HG02610 (cell line): ENCODE data around the gene PDZRN4.

ENCODE experiments used
- ATAC-seq: cut with Tn5 transposase; IDR thresholded peaks from one replicate; pipeline ENCODE4 v1.9.1; 2021; ENCODE audit warnings: mild to moderate bottlenecking, moderate library complexity; ENCODE audit not compliant: unreplicated experiment

PDZRN4 gene

DNA sequence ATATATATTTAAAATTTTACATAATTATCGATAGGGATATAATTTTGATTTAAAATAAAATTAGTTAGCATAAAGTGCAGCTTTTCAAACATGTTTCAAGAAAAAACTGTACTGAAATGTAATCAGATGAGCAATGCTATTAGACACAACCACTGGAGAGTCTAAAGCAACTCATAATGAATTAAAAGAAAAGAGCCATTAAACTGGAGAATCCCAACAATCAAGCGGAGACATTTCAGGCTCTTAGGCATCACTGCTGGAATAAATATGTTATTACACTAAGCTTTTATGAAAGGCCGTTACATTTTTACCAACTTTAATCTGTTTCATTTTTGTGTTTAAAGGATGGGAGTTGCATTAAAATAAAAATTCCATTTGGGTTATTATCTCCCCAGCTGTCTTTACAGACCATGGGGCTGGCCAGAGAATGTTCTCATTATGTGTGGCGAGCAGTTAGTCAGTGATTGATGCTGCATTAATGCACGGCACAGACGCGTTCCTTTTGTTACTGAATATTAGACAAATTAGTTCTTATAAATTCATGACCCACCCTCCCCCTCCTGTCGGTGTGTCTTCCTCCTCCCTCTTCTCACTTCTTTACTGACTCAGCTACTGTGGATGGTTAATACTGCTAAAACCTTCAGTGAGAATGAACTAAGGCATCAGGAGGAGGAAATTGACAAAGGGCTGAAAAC is 156.8 kb downstream of the PDZRN4 start:
- ATAC-seq, result no peak

DNA sequence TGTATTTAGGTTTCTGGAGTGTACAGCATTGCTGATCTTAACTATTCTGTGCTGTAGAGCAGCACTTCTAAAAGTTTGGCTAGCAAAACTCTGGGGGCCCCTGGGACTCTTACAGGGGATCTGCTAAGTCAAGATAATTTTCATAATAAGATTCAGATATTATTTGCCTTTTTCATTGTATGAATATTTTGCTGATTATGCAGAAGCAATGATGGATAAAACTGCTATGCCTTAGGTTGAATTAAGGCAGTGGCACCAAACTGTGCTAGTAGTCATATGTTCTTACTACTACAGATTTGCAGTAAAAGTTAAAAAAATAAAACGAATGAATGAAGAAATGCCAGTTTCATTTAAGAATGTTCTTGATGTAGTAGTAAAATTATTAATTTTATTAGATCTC is 160.1 kb downstream of the PDZRN4 start:
- ATAC-seq, result no peak

DNA sequence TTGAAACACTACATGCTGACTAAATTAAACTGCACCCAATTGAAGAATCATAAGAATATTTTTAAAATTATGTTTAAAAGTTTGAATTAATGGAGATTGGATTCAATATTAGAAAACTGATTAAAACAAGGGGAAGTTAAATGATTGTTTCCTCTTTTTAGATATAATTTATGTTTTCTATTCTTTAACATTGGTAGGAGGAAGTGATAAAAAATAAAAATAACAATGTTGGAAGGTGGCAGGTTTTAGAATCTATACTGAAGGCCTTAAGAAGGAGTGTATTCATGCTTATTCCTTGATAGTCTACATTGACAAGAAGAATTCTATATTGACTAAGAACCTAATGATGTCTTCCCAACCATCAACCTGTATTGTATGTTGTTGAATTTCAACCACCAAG is 168.1 kb downstream of the PDZRN4 start:
- no peak for ATAC-seq

DNA sequence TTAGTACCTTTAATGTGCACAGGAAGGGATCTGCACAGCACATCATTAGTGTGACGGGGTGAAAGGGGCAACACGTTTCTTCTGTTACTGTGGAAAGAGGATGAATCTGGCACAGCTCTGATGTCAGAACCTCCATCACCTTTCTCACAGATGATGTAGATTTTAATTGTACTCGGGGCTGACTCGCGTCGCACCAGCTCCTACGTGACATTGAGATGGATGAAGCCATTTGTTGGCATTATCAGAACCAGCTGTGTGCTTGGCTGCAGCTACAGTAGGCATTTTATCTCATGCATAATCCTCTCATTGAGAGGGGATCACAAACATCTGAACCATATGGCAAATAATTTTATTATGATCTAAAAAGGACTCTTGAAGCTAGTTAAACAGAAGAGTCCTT is 173.6 kb downstream of the PDZRN4 start:
- no peak for ATAC-seq

DNA sequence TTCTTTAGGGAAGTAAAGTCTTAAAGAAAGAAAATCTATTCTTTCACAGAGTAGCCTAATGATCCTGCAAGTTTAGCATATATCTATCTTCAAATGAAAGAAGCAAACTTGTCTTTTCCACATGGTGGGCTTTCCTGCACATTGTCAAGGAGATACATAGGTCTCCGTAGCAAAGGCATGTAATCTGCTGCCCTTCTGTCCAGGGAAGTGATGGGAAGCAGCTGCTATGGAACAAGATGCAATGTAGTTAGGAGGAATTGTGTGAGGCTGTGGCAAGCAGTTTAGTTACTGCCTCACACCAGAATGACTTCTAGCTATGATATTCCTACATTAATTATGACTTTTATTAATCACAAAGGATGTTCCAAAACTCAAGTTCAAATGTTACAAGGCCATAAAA is 174.4 kb downstream of the PDZRN4 start:
- no peak for ATAC-seq

DNA sequence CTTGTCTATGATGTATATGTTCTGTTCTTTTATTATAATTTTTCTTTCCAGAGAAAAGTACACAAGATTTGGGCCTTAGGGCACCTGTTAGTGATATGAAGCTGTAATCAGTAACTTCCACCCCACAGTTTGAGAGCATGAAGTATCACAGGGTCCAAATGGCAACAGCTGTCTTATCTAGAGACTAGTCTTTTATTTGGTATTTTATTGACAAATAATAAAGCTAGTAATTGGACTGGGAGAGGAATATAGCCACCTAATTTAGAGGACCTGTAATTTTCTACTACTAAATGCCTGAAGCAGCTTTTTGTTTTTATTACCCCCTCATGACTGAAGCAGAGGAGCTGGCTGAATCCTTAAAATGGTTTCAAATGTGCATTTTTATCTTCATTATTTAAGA is 174.8 kb downstream of the PDZRN4 start:
- no peak for ATAC-seq

DNA sequence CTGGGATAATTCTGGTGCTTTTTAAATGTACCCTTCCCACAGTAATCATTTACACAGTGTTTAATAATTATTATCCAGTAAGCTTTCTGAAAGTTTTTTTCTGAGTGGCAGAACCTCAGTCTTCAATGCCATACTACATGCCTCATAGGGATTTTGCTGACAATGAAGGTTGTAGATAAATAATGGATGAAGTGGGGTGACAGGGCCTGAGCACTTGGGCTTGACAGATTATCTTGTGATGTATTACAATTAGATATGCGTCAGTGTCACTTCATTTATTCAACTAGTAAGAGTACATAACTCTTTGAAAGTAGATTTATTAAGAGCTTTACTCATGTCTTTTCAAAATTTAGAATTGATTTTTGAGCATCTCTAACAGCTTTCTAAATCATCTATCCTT is 176.1 kb downstream of the PDZRN4 start:
- ATAC-seq, result no peak

DNA sequence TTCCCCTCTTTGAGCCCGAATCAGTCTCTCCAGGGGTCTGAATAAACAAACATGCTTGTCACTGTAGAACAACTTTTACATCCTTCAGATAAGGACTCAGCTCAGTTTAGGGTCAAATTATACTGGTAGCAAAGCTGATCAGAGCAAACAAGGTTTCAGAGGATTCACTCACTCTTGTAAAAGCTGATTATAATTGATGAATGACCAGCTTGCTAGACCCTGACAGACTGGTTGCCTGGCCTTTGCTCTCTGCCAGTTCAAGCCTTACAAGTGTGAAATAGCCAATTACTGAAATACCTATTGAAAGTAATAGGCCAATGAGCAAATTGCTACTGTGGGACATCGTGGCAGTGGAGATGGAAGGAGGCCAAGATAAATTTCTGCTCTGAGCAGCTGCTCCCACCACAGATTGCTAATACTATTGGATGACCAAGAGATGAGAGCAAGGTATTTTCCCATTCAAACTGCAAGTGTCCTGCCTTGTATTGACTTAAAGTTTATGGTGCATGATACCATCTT is 177.6 kb downstream of the PDZRN4 start:
- no peak for ATAC-seq

DNA sequence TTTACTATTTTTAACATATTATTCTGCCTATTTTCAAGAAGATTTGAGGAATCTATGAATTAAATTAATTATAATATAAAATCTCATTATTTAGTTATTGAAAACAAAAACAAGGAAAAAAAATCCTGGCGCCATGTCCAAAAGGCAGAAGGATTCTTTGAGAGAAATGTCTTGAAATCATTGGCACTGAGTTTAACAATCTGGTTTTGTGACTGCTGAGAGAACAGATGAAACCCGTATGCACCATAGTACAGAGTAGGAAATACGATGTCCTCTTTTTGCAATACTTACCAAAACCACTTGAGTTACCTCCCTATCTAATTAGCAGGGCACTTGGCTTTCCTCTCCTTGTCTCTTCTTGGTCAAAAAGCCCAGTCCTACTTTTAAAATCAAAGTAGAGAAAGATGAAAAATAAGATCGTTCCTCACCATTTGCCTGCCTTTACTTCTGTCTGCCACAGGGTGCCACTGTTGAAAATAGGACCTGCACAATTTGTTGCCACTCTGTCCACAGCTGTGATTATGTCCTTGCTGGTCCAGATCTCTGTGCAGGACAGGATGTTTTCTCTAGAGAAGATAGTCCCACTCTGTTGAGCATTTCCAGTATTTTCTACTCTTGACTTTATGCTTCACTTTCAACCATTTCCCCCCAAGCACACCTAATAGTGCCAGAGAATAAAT is 179.7 kb downstream of the PDZRN4 start:
- no peak for ATAC-seq

DNA sequence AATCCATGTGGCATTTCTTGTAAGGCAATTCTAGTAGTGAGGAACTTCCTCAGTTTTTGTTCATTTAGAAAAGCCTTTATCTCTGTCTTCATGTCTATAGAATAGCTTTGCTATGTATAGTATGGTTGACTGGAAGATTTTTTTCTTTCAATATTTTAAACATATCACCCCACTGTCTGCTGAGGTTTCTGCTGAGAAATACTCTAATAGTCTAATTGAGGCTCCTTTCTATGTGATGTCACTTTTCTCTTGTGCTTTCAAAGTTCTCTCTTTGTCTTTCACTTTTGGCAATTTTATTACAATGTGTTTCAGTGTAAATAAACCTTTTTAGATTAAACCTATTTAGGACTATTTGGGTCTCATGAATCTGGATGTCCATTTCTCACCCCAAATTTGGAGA is 192.8 kb downstream of the PDZRN4 start:
- no peak for ATAC-seq

DNA sequence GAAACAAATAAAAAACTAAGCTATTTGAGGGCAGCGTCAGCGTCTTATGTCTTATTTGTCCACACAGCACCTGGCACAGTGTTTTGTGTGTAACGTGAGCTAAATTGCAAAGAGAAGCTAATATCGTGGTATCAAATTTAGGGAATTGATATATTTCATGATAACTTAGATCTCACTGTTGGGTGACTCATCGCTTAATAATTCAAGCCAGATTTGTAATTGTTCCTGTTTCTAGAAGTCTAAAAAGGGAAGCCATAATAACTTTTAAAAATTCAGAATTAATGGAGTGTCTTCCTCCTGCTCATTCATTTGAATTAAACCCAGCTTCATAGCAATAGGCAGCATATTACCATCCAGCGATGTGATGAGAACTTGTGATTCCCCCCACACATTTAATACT is 214.7 kb downstream of the PDZRN4 start:
- ATAC-seq, result no peak

DNA sequence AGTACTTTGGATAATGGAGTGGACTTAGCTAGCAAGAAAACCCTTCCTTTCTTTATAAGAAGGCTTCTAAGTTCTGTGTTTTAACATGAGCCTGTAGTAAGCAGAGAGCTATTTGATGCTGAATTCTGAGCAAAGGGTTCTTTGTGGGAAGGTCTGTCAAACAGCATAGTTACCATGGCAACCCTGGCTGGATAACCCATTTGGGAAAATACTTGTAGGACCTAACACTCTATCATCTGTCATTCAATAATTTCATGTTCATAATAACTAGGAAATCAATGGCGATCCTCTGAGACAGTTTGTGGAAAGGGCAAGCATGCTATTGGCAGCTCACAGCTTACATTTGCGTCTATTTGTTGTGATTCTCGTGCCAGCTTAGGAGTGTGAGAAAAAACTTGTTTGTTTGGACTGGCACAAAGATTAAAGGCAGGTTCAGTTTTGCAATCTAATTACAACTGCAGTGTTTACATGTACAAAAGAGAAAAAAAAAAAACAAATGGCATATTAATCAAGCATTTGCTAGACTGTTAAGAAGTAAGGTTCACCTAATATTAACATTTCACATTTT is 219.2 kb downstream of the PDZRN4 start:
- no peak for ATAC-seq

DNA sequence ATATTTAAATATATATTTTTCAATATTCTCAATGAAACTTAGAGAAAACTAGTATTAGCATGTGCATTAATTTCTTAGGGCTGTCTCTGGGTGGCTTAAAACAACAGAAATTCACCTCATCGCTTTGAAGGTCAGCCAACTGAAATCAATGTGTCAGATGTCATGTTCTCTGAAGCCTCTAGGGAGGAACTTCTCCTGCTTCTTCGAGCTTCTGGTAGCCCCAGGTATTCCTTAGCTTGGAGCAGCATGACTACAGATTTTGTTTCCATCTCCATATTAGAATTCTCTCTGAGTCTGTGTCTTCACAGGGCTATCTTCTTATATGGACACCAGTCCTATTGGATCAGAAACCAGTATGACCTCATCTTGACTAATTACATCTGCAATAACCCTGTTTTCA is 221.5 kb downstream of the PDZRN4 start:
- ATAC-seq, result no peak

DNA sequence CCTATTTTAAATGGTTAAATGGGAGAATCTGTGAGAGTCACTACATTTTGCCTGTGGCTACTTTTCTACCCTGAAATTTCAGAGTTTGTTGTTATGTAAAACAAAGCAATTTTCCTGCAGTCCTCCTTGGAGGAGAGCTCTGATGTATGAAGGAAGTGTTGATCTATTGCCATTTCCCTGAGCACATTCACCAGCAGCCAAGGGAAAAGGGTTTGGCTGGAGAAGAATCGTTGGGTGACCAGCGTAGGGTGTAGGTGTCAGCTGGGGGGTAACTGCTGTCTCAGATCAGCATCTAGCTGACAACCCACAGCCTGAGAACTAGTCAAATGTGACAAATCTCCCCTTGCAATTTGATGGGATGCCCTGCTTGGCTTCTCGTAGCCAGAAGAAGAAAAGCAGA is 230.5 kb downstream of the PDZRN4 start:
- no peak for ATAC-seq

DNA sequence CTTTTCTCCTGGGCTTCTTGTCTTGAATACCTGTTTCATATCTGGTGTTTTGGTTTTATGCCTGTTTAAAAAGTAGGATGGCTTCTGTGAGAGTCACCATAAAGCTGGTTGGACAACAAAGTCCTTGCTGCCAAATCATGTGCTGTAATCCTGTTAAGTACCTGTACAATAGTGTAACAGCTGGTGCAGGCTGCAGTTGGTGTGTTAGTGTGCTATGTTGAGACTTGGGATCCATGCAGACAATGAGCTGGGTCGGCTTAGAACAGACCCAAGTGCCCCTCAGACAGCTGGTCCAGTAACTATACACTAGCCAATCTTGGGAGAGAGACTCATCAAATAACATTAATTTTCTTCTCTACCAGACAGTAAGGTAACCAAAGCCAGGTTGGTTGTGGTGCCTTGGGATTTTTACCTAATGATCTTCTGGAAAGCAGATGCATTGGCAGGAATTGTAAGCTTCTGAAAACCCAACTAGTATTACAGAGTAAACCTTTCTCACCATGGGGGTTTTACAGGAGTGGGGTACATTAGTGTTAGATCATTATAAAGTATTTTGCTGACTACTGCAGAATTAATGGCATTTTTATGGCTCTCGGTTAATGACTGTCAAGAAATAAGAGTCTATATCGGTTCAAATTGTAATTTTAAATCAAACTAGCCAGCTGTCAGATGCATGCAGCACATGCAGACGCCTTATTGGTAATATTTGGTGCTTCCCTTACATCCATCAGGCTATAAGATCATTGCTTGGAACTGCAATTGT is 231.2 kb downstream of the PDZRN4 start:
- ATAC-seq, result no peak

DNA sequence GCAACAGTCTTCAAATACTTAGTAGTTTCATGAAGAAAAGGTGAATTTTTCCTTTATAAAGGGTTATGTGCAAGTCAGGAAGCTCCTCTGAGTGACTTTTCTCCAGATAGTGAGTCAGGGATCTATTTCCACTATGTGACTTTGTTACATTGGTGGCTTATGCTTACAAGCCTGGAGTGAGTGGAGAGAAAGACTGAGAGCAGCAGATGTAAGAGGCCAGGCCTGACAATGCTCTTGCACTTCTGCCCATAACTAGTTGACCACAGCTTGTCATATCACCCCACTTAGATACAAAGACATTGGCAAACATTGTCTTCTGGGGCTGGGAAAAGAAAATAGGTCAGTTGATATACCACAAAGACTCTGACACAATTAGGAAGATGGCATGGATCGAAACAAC is 236.5 kb downstream of the PDZRN4 start:
- ATAC-seq, result no peak

DNA sequence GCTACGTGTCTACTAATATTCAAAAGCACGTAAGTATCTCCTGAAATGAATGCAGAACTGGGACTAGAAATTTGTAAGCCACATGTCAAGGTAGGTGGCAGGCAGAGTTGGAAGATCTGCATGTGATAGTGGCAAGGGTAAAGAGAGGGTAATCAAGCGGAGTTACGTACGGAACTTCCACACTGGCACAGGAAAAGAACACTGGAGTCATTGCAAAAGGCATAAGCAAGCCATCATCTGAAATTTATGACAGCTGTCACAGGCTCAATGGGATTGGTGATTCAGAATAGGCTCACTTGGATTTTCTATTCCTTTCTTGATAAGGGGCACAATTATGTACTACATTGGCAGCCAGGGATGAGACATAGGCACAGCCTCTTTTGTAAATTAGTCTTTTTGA is 245.3 kb downstream of the PDZRN4 start:
- no peak for ATAC-seq

DNA sequence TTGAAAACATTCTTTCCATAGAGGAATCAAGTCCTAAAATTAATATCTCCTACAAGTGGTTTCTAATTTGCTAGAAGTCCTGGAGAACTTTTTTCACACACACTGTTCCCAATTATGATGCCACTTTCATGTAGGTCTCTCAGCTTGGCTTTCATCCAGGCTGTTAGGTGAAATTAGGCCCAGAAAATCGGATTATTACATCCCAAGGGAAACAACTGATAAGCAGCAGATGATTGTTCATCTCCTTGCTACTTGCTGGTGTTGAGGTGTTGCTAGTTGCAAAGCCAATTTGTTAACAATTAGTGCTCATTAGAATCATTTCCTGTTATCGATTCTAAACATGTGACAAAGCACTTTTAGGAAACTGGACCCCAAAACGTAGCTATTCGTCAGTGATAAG is 248.0 kb downstream of the PDZRN4 start:
- no peak for ATAC-seq

DNA sequence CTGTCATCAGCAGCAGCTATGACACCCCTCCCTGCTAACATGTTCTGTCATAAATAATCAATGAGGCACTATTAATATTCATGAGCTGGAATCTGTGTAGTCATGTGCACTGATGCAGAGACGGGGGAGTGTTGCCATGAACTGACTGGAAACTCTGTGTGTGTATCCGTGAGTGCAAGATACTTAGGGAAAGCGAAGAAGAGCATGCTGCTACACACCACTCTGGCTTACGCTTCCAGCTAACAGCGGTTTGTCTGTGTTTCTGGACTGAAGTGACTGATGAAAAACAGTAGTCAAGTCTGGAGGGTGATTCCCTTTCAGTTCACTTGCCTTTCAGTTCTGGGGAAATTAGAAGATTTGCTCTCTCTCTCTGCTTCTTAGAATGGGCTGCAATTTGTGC is 249.4 kb downstream of the PDZRN4 start:
- ATAC-seq, result no peak

DNA sequence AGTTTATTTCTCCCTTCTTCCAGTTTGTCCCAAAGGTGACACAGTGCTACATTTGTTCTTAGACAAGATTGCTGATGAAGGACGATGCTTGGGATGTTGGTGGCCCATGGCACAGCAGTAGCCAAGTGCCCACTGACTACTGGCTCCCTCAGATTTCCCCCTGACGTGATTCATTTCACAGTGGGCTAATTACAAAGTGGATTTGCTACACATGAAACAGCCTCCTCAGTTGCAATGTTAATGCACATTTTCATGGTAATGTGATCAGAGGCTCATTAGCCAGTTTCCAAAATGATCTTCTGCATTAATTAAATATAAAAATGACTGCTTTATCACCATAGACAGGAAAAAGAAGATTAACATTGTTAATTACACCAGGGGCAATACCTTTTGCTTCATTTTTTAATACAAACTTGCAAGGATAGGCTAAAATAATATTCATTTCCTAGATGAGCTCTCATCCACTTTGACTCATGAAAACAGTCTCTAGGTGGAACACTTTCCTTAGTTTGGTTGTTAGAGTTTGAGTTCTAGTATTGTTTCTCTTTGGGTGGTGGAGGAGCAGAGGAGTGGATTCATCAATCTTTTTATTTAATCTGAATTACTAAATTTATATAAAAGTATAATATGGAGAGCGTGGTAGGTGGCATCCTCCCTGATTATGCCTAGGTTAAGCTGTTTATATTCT is 250.9 kb downstream of the PDZRN4 start:
- no peak for ATAC-seq

DNA sequence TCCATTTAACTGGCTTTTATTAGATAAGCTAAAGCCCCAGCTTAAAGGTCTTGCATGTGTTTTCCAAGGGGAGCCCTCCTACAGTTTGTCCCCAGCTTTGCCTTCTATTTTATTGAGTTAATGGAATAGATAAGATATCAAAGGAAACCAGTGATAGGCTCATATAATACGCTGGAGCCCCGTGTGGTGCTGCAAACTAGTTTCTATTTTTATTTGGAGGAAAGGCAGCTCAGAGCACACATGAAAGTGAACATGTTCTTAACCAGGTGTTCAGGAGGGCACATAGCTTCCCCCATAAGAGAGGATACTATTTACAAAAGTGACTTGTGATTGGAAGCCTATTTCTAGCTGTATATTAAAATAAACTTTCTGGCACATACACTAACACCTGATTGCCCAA is 251.7 kb downstream of the PDZRN4 start:
- ATAC-seq, result no peak
